SH-SY5Y (cell line): Measurements from ENCODE around the gene CA14.

Experiments used
- GATA2 ChIP-seq: IDR thresholded peaks from 2 replicates; pipeline ENCODE4 v1.6.1; 2011; ENCODE audit warnings: mild to moderate bottlenecking, low read depth, low read length
- GATA3 ChIP-seq: IDR thresholded peaks from 2 replicates; pipeline ENCODE4 v1.6.1; 2011; ENCODE audit warnings: low read depth, mild to moderate bottlenecking, low read length, moderate library complexity

The CA14 gene

GRCh38 chr1:150257624-150258585, at the start of gene CA14:
Gene CA14 (plus strand): TSS chr1:150257774. CDS start chr1:150258129, 355 bp downstream.
- TF ChIP-seq GATA2 = no peak
- TF ChIP-seq GATA3 = no peak

DNA sequence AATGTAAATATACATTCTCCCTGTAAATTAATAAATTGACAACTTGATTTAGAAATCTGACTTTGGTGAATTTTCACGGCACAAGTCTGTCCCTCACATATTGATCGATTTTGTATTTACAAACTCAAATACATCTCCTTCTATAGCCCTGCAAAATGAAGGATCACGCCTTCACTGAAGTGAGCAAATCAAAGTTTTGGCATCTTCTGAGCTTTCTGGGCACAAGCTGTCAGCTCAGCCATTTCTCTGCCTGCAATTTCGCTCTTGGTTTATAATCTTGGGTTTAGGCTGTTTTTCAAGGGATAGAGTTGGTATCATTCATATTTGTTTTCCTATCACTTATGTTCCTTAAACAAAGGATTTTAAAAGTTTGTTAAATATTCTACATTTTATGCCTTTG, 47.5 kb upstream of the CA14 start:
- TF ChIP-seq GATA2 (no peak), GATA3 (no peak)

GRCh38 chr1:150210706-150211105, 46.9 kb upstream of the CA14 start:
- TF ChIP-seq GATA2 (no peak), GATA3 (no peak)

GRCh38 chr1:150212070-150212469, 45.5 kb upstream of the CA14 start:
- TF ChIP-seq GATA3 (no peak), GATA2 (no peak)

- TF ChIP-seq GATA3 (no peak), GATA2 (no peak)
Observed at GRCh38 chr1:150213170-150214098, 44.1 kb upstream of the CA14 start.

DNA sequence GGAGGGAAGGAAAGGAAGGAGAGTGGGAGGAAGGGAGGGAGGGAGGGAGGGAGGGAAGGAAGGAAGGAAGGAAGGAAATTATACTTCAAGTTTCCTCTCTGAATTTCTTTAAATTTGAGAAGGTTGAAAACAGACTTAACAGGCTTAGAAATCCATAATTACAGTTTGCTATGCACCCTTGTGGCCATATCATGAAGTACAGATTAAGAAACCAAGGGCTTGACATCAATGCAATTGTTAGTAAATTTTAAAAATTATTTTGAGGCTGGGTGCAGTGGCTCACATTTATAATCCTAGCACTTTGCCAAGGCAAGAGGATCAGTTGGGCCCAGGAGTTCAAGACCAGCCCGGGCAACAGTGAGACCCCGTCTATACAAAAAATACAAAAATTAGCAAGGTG, 36.0 kb upstream of the CA14 start:
- no peak for TF ChIP-seq GATA2
- TF ChIP-seq GATA3 = no peak

DNA sequence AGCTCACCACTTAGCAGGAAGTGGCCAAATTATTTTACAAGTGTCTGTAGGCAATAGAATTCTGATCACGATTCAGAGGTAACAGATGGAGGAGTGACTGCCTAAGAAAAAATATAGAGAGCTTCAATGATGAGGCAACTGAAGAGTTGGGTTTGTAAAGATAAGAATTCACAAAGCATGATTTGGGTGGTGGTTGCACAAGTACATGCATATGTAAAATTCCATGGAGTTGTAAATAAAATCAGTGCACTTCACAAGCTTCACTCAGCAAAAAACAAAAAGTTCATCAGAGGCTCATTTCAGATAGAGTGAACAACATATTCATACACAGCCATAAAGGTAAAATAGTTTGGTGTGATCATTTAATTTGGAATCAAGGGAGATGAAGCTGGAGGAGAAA, 32.6 kb upstream of the CA14 start:
- TF ChIP-seq GATA3 = no peak

GRCh38 chr1:150225546-150225945, 32.0 kb upstream of the CA14 start:
- TF ChIP-seq GATA2 (no peak), GATA3 (no peak)

- no peak for TF ChIP-seq GATA2
- TF ChIP-seq GATA3 = no peak
Observed at GRCh38 chr1:150226486-150226885, 31.1 kb upstream of the CA14 start.

DNA sequence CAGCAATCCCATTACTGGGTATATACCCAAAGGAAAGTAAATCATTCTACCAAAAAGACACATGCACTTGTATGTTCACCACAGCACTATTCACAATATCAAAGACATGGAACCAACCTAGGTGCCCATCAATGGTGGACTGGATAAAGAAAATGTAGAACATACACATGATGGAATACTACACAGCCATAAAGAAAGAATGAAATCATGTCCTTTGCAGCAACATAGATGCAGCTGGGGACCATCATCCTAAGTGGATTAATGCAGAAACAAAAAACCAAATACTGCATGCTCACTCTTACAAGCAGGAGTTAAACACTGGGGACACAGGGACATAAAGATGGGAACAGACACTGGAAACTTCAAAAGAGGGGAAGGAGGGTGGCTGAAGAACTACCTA, 30.3 kb upstream of the CA14 start:
- TF ChIP-seq GATA2 (no peak), GATA3 (no peak)

DNA sequence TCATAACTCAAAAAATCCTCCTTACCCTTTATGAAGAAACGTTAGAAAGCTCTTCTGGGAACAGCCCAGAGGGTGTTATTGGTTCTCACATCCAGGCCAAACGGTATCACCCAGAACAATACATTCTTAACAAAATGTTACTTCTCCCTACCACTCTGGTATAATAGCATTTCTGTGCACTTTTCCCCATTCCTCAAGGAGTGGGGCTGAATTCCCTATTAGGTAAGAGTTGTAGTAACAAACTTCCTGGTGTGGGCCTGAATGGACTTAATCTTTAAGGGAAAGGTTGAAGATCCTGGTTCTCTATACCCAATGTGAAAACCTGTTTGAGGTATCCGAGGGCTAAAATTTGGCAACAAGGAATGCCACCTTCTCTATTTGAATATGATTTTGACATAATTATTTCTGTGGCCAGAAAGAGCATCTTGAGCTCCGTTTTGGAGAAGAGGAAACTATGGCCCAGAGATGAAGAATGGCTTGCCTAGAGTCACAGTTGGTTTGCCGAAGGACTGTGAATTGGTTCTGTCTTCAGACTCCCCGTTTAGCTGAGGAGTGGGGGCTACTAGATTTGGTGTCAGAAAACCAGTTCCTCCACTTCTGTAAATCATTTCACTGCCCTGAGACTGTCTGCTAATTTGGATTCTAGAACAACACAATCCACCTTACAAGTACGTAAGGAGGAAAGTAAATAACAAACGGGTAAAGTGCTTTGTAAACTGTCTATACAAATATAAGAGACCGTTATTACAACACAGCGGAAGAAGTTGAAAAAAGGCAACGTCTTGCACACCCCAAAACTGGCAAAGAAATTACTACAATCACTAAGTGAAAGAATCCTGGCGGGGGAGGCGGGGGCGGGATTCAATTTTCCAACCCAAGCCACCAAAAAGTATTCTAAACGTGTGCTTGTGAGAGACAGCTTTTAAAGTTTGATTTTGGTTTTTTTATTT, 23.9 kb upstream of the CA14 start:
- no peak for TF ChIP-seq GATA3
- TF ChIP-seq GATA2 = no peak

DNA sequence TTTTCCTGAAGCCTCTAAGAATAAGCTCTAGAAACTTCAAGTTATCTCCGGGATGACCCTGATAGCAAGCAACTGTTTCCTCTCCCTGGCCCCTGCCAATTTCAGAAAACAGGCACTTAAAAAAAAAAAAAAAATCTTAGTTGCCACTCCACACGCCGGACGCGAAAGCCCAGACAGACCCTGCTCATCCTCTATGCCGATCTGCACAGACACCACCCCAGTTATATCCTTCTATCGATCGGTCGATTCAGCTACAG, 23.3 kb upstream of the CA14 start:
- TF ChIP-seq GATA3 (no peak), GATA2 (no peak)

DNA sequence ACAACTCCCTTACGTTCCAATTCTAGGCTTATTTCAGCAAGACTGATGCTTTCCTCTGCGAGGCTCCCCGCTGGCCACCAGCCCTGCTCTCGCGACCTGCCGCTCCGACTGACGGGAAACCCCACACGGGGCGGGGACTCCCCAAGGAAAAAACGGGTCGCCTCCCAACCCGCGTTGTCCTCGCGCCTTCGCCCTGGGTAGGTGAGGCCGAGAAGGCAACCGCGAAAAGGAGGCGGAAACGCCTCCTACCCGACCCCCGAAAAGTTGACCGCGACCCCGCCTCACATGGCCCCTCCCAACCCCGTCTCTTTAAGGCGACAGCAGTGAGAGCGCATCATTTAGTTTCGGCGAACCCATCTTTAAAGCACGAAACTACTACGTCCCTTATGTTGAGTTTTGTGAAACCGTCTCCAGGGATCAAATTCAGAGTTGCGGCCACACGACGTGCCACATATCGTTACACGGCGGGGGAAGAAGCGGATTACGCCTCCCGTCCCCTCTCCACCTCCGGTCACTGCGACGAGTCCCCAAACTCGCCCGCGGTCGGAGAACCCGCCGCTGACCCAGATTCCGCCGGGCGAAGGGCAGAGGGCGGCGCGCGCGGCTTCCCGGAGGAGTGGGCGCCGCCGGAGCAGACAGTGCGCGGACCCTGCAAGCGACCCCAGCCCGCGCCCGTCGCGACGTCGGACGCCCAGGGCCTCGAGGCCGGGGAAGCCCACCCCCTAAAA, 22.8 kb upstream of the CA14 start:
- no peak for TF ChIP-seq GATA3
- TF ChIP-seq GATA2 = no peak
